ENCODE results near the gene TIMP3. TPM values are rescaled to one million over a fixed set of nuclear protein-coding genes. Genes with fewer than 3 reads are reported as not detected.
"Not testable (repeated sequence)": the region's sequence is repeated elsewhere in the genome, so short reads cannot be mapped to it uniquely, and the experiment has no call there.

Gene TIMP3
- 171 TPM for total RNA-seq

GRCh38 chr22:32801537-32802236 is at the start of gene TIMP3:
Gene TIMP3 (plus strand): TSS chr22:32801705. CDS start chr22:32802002, 297 bp downstream.
- DNase-seq: peak; percentile 96

GRCh38 chr22:32752326-32752725 is 49.2 kb upstream of the TIMP3 start:
- no peak for DNase-seq

- no peak for DNase-seq
Measured at GRCh38 chr22:32752816-32753520, 48.5 kb upstream of the TIMP3 start.

- no peak for DNase-seq
Measured at GRCh38 chr22:32753591-32753990, 47.9 kb upstream of the TIMP3 start.

- DNase-seq: no peak
Measured at GRCh38 chr22:32754413-32755041, 47.0 kb upstream of the TIMP3 start.

- DNase-seq: not testable (repeated sequence)
Measured at GRCh38 chr22:32757086-32757762, 44.3 kb upstream of the TIMP3 start.

- DNase-seq: no peak
Measured at GRCh38 chr22:32758866-32759385, 42.6 kb upstream of the TIMP3 start.

- no peak for DNase-seq
Measured at GRCh38 chr22:32760396-32760795, 41.1 kb upstream of the TIMP3 start.

GRCh38 chr22:32760815-32761214 is 40.7 kb upstream of the TIMP3 start:
- DNase-seq: peak; percentile 61

- no peak for DNase-seq
Measured at GRCh38 chr22:32761251-32761903, 40.1 kb upstream of the TIMP3 start.

GRCh38 chr22:32764330-32765131 is 37.0 kb upstream of the TIMP3 start:
- peak; percentile 68 for DNase-seq

GRCh38 chr22:32765132-32765618 is 36.3 kb upstream of the TIMP3 start:
- DNase-seq: no peak

- no peak for DNase-seq
Measured at GRCh38 chr22:32771756-32772155, 29.7 kb upstream of the TIMP3 start.

- DNase-seq: no peak
Measured at GRCh38 chr22:32775957-32776356, 25.5 kb upstream of the TIMP3 start.

GRCh38 chr22:32776397-32776796 is 25.1 kb upstream of the TIMP3 start:
- DNase-seq: no peak

- DNase-seq: no peak
Measured at GRCh38 chr22:32776802-32777201, 24.7 kb upstream of the TIMP3 start.

GRCh38 chr22:32777987-32778386 is 23.5 kb upstream of the TIMP3 start:
- DNase-seq: no peak

GRCh38 chr22:32780726-32781310 is 20.7 kb upstream of the TIMP3 start:
- DNase-seq: no peak

- no peak for DNase-seq
Measured at GRCh38 chr22:32781695-32782094, 19.8 kb upstream of the TIMP3 start.

- DNase-seq: no peak
Measured at GRCh38 chr22:32785321-32786026, 16.0 kb upstream of the TIMP3 start.

All from tongue (tissue), 2 donors.